Stimulated activated CD4-positive, alpha-beta T cell treated with anti-CD3 and anti-CD28 coated beads, TNF-alpha, amount 100 ng/mL, for 1 hour (primary cell): ENCODE results near the gene CHTF8.

Source experiments
- DNase-seq, 3 donors: peaks; one replicate each; pipeline ENCODE4 v3.0.0-alpha.2; 2020; ENCODE audit warnings: low read depth in 3 of 3, low spot score in 1 of 3

CHTF8 gene

GRCh38 chr16:69114346-69114975 is 17.9 kb downstream of the CHTF8 start:
- DNase-seq: no peak

GRCh38 chr16:69113216-69113615 is 19.2 kb downstream of the CHTF8 start:
- no peak for DNase-seq

GRCh38 chr16:69112285-69113129 is 19.9 kb downstream of the CHTF8 start:
- no peak for DNase-seq

GRCh38 chr16:69111876-69112230 is 20.5 kb downstream of the CHTF8 start:
- DNase-seq: no peak

- no peak for DNase-seq
Measured at GRCh38 chr16:69111216-69111875, 21.0 kb downstream of the CHTF8 start.

- DNase-seq: no peak
Measured at GRCh38 chr16:69110406-69110805, 22.0 kb downstream of the CHTF8 start.

GRCh38 chr16:69109486-69110270 is 22.7 kb downstream of the CHTF8 start:
- DNase-seq: no peak

- no peak for DNase-seq
Measured at GRCh38 chr16:69108905-69109252, 23.5 kb downstream of the CHTF8 start.

GRCh38 chr16:69108064-69108904 is 24.1 kb downstream of the CHTF8 start:
- DNase-seq: no peak

- DNase-seq: no peak
Measured at GRCh38 chr16:69107316-69107962, 24.9 kb downstream of the CHTF8 start.

- no peak for DNase-seq
Measured at GRCh38 chr16:69106491-69107315, 25.7 kb downstream of the CHTF8 start.

GRCh38 chr16:69105501-69106361 is 26.7 kb downstream of the CHTF8 start, which contains the start of gene HAS3:
HAS3 (plus strand) TSS chr16:69105653; CDS start chr16:69109396, 3,743 bp downstream.
- no peak for DNase-seq

- DNase-seq: no peak
Measured at GRCh38 chr16:69100071-69100691, 32.2 kb downstream of the CHTF8 start.

GRCh38 chr16:69095193-69095592 is 37.2 kb downstream of the CHTF8 start:
- DNase-seq: no peak

GRCh38 chr16:69094501-69094900 is 37.9 kb downstream of the CHTF8 start:
- DNase-seq: no peak

GRCh38 chr16:69093974-69094373 is 38.4 kb downstream of the CHTF8 start:
- DNase-seq: no peak

- no peak for DNase-seq
Measured at GRCh38 chr16:69089091-69089910, 43.1 kb downstream of the CHTF8 start.
